HCT116 (cell line): ENCODE data around the gene ZDBF2. TPM values are rescaled to one million over a fixed set of nuclear protein-coding genes. Genes with fewer than 3 reads are reported as not detected.

Experiments used
- ATAC-seq: fragments of 200-7000 bp; cut with Tn5 transposase; 2 replicates; pipeline ENCODE4 v1.9.1; 2020; ENCODE audit warnings: mild to moderate bottlenecking, moderate library complexity
- Bru-seq: library from RNA; stranded (reverse); fragments of 400-500 nt; gene quantifications from one replicate; lab custom pipeline; 2021; lab: Mats Ljungman, UMichigan
- BruChase-seq, 2 experiments: library from RNA; stranded (reverse); fragments of 400-500 nt; gene quantifications; one replicate each; lab custom pipeline; 2021; lab: Mats Ljungman, UMichigan
- BruUV-seq: library from RNA; stranded (reverse); fragments of 400-500 nt; replicated peaks from 2 replicates; lab custom pipeline; 2021; lab: Mats Ljungman, UMichigan
- CTCF ChIA-PET: fragments of 300-600 bp; sonication (Branson Sonifier 250); formaldehyde crosslinking; loops from one replicate; lab custom pipeline; 2021; ENCODE audit warnings: antibody characterized with exemption; lab: Charles Lee
- POLR2A ChIA-PET: fragments of 300-600, 350-600 bp; sonication (Branson Sonifier 250); formaldehyde crosslinking; loops from one replicate; lab custom pipeline; 2021; ENCODE audit warnings: antibody characterized with exemption; lab: Charles Lee
- RAD21 ChIA-PET, 2 experiments: fragments of 300-600 bp; sonication (Branson Sonifier 250); formaldehyde crosslinking; loops; one replicate each; lab custom pipeline; 2023; ENCODE audit warnings: low total read pairs in 2 of 2; ENCODE audit not compliant: uncharacterized antibody in 2 of 2, unreplicated experiment in 2 of 2, low non-redundant PET in 1 of 2; lab: Charles Lee
- DNase-seq: peaks from one replicate; pipeline ENCODE4 v3.0.0-alpha.2; 2010; ENCODE audit warnings: low read depth, low spot score
- H2AFZ ChIP-seq: fragments of 200-600 bp; shearing (Covaris generic), sonication (generic); 2 replicates; pipeline ENCODE4 v1.6.1; 2017; ENCODE audit warnings: low read depth, mixed run types, mixed read lengths, antibody characterized with exemption, low read length; ENCODE audit not compliant: poor library complexity, severe bottlenecking
- H3K27ac ChIP-seq: 2 replicates; pipeline ENCODE4 v1.5.1; 2012; ENCODE audit warnings: low read depth, low read length
- H3K27me3 ChIP-seq: fragments of 200-600 bp; sonication (generic); 2 replicates; pipeline ENCODE4 v1.6.1; 2016; ENCODE audit warnings: mixed run types, low read length, mixed read lengths; ENCODE audit not compliant: insufficient read depth
- H3K36me3 ChIP-seq, 2 experiments: fragments of 200-500 bp in 1 of 2; fragments of 200-600 bp in 1 of 2; sonication (Bioruptor generic) in 1 of 2; sonication (generic) in 1 of 2; 2 replicates each; pipeline versions ENCODE4 v1.5.1 to v1.6.1; 2014 to 2016; ENCODE audit warnings: low read length in 2 of 2, inconsistent platforms in 1 of 2, mixed read lengths in 1 of 2, mixed run types in 1 of 2; ENCODE audit not compliant: insufficient read depth in 2 of 2, control insufficient read depth in 1 of 2
- H3K4me1 ChIP-seq, 2 experiments: fragments of 200-600 bp in 1 of 2; sonication (generic) in 1 of 2; 2 replicates each; pipeline versions ENCODE4 v1.5.1 to v1.6.1; 2012 to 2017; ENCODE audit warnings: low read length in 2 of 2, inconsistent platforms in 1 of 2, mild to moderate bottlenecking in 1 of 2, mixed read lengths in 1 of 2, mixed run types in 1 of 2, moderate library complexity in 1 of 2; ENCODE audit not compliant: insufficient read depth in 2 of 2, control insufficient read depth in 1 of 2
- H3K4me2 ChIP-seq: fragments of 200-600 bp; sonication (generic); 2 replicates; pipeline ENCODE4 v1.6.1; 2017; ENCODE audit warnings: mixed run types, low read length, mixed read lengths
- H3K4me3 ChIP-seq, 2 experiments: fragments of 200-600 bp in 1 of 2; sonication (generic) in 1 of 2; replicated peaks in 1 of 2; 2 replicates each; pipeline ENCODE4 v1.5.1; 2011 to 2016; ENCODE audit warnings: low read length in 2 of 2, control low read depth in 1 of 2, low read depth in 1 of 2, mild to moderate bottlenecking in 1 of 2, mixed read lengths in 1 of 2, mixed run types in 1 of 2
- H3K79me2 ChIP-seq: fragments of 200-600 bp; sonication (generic); 2 replicates; pipeline ENCODE4 v1.6.1; 2017; ENCODE audit warnings: mild to moderate bottlenecking, mixed run types, low read length, moderate library complexity, mixed read lengths; ENCODE audit not compliant: insufficient read depth
- H3K9ac ChIP-seq: fragments of 200-600 bp; sonication (generic); 2 replicates; pipeline ENCODE4 v1.6.1; 2016; ENCODE audit warnings: low read length, mixed read lengths
- H3K9me2 ChIP-seq: fragments of 200-600 bp; sonication (generic), shearing (Covaris generic); 2 replicates; pipeline ENCODE4 v1.6.1; 2017; ENCODE audit warnings: mixed run types, mild to moderate bottlenecking, moderate library complexity; ENCODE audit not compliant: insufficient read depth
- H3K9me3 ChIP-seq, 2 experiments: fragments of 200-500 bp in 1 of 2; fragments of 200-600 bp in 1 of 2; sonication (Bioruptor generic) in 1 of 2; sonication (generic) in 1 of 2; 2 replicates each; pipeline ENCODE4 v1.6.1; 2014 to 2017; ENCODE audit warnings: low read length in 2 of 2, mixed read lengths in 2 of 2, inconsistent platforms in 1 of 2, low read depth in 1 of 2, mild to moderate bottlenecking in 1 of 2, mixed run types in 1 of 2, moderate library complexity in 1 of 2; ENCODE audit not compliant: control insufficient read depth in 1 of 2, insufficient read depth in 1 of 2
- H4K20me1 ChIP-seq: fragments of 200-600 bp; sonication (generic), shearing (Covaris generic); 2 replicates; pipeline ENCODE4 v1.6.1; 2017; ENCODE audit warnings: mixed run types, mild to moderate bottlenecking, moderate library complexity; ENCODE audit not compliant: insufficient read depth
- ATF3 ChIP-seq: IDR thresholded peaks from 2 replicates; pipeline ENCODE4 v1.6.1; 2012
- CTCF ChIP-seq, 3 experiments: fragments of 200-600 bp in 1 of 3; sonication (generic) in 1 of 3; IDR thresholded peaks in 2 of 3; conservative IDR thresholded peaks in 1 of 3; 2 replicates each; pipeline ENCODE4 v1.5.1; 2012 to 2017; ENCODE audit warnings: low read depth in 2 of 3, low read length in 2 of 3, antibody characterized with exemption in 1 of 3, borderline replicate concordance in 1 of 3, control low read depth in 1 of 3, mild to moderate bottlenecking in 1 of 3, mixed read lengths in 1 of 3, mixed run types in 1 of 3, moderate library complexity in 1 of 3; ENCODE audit not compliant: insufficient read depth in 1 of 3
- EGR1 ChIP-seq: IDR thresholded peaks from 2 replicates; pipeline ENCODE4 v1.6.1; 2012; ENCODE audit warnings: low read depth
- ELF1 ChIP-seq: IDR thresholded peaks from 2 replicates; pipeline ENCODE4 v1.6.1; 2012; ENCODE audit warnings: low read depth, borderline replicate concordance
- EZH2phosphoT487 ChIP-seq: fragments of 200-600 bp; IDR thresholded peaks from 2 replicates; pipeline ENCODE4 v1.6.1; 2018; ENCODE audit warnings: antibody characterized with exemption, borderline replicate concordance
- FOSL1 ChIP-seq: IDR thresholded peaks from 2 replicates; pipeline ENCODE4 v1.6.1; 2012; ENCODE audit warnings: low read depth
- MAX ChIP-seq: IDR thresholded peaks from 2 replicates; pipeline ENCODE4 v1.6.1; 2012
- POLR2A ChIP-seq: IDR thresholded peaks from 2 replicates; pipeline ENCODE4 v1.7.0; 2011; ENCODE audit warnings: borderline replicate concordance; ENCODE audit not compliant: insufficient read depth, insufficient read length; ENCODE audit errors: extremely low read depth
- POLR2AphosphoS5 ChIP-seq: IDR thresholded peaks from 2 replicates; pipeline ENCODE4 v1.6.1; 2011; ENCODE audit warnings: mild to moderate bottlenecking, low read depth, low read length, moderate library complexity
- REST ChIP-seq: IDR thresholded peaks from 2 replicates; pipeline ENCODE4 v1.6.1; 2012; ENCODE audit warnings: low read depth
- SIN3A ChIP-seq: IDR thresholded peaks from 2 replicates; pipeline ENCODE4 v1.6.1; 2012; ENCODE audit warnings: low read depth
- SP1 ChIP-seq: IDR thresholded peaks from 2 replicates; pipeline ENCODE4 v1.6.1; 2012; ENCODE audit warnings: low read depth
- TCF7L2 ChIP-seq: IDR thresholded peaks from 2 replicates; pipeline ENCODE4 v1.7.0; 2011; ENCODE audit warnings: borderline replicate concordance, inconsistent platforms; ENCODE audit not compliant: insufficient read depth, insufficient read length; ENCODE audit errors: extremely low read depth
- YY1 ChIP-seq: IDR thresholded peaks from 2 replicates; pipeline ENCODE4 v1.6.1; 2011; ENCODE audit warnings: low read length, low read depth, moderate library complexity, mild to moderate bottlenecking; ENCODE audit not compliant: insufficient replicate concordance; ENCODE audit errors: extremely low read depth
- ZFX ChIP-seq: fragments of 450-650 bp; IDR thresholded peaks from 2 replicates; pipeline ENCODE4 v1.6.1; 2017
- intact Hi-C: fragments of 100-400 bp; cut with micrococcal nuclease; formaldehyde crosslinking; loops from 2 replicates; pipeline ENCODE4 v1.10.0; 2022
- long read RNA-seq: library from polyadenylated mRNA; unstranded; transcript quantifications from one replicate; pipeline ENCODE4 v2.0.0, GENCODE V29; 2021; ENCODE audit not compliant: unreplicated experiment
- polyA plus RNA-seq: library from polyadenylated mRNA; unstranded; fragments of >200 nt; gene quantifications from 2 replicates; pipeline ENCODE4 v1.2.1, GENCODE V29; 2012; ENCODE audit warnings: missing spikeins
- total RNA-seq: library from RNA; stranded (reverse); gene quantifications from one replicate; pipeline ENCODE4 v1.2.1, GENCODE V29; 2021; ENCODE audit not compliant: unreplicated experiment

The ZDBF2 gene
- total RNA-seq, result 9.2 TPM
- 2.0 and 2.2 TPM in 2 replicates for polyA plus RNA-seq
- percentile 70 among the genes with signal in this experiment for Bru-seq, nascent RNA
- percentile 85 among the genes with signal in this experiment for BruChase-seq, experiment 1, labeled RNA remaining after a 6-hour chase
- percentile 80 among the genes with signal in this experiment for BruChase-seq, experiment 2, labeled RNA remaining after a 2-hour chase
- long read RNA-seq, partial matches to known transcripts, result 0 of 5 reads
- long read RNA-seq, other reads (novel, unspliced or antisense), result 5 of 5 reads

GRCh38 chr2:206274434-206275311 lies at the start of gene ZDBF2:
TSS of gene ZDBF2 (plus strand) at chr2:206274663. CDS start at chr2:206281850, 7,187 bp downstream.
- ChIA-PET RAD21 (no interaction called here), CTCF (no interaction called here), POLR2A (interaction anchor here (0.6 kb wide), 1 partner anchor 93 kb away, joined by 3 read pairs; no protein-coding TSS in a partner anchor)
- Histone ChIP-seq H3K9me2 (no peaks in the 10 kb centered on the region), H3K36me3 (no peaks in the 10 kb centered on the region), H3K9ac (peak within 1 kb of the TSS; percentile 62), H3K4me2 (peak within 1 kb of the TSS; percentile 69), H3K4me3 (peak within 1 kb of the TSS; percentile 60 to 63), H3K79me2 (peaks cover 12% of the 10 kb centered on the region; the same call in 1 of the 2 replicates), H3K27ac (peak within 1 kb of the TSS; percentile 54; the same call in 1 of the 2 replicates), H3K4me1 (peaks cover 0 to 3% of the 10 kb centered on the region in 2 experiments; a peak in 1 of 4 replicates), H3K9me3 (no peaks in the 10 kb centered on the region), H4K20me1 (no peaks in the 10 kb centered on the region), H3K27me3 (no peaks in the 10 kb centered on the region), H2AFZ (no peak within 1 kb of the TSS)
- no TSS peak for BruUV-seq
- no peak for DNase-seq
- peak; percentile 88 for ATAC-seq
- intact Hi-C loops, result no loop called here
- TF ChIP-seq ATF3 (no peak), EGR1 (no peak), ELF1 (no peak), EZH2phosphoT487 (no peak), CTCF (IDR thresholded peaks at IDR 0.05 in 2 of 3, conservative IDR thresholded peaks at IDR 0.05 in 1 of 3; ENCODE audit: borderline replicate concordance in 1 of 3, insufficient read depth in 1 of 3, low read depth in 2 of 3, low read length in 2 of 3) (no peak), POLR2AphosphoS5 (peak; percentile 61), REST (no peak), SP1 (no peak), POLR2A (no peak), ZFX (peak; percentile 70), MAX (peak; percentile 47; the same call in 1 of the 2 replicates), YY1 (no peak), TCF7L2 (no peak), FOSL1 (no peak), SIN3A (0 out of 2 replicates have a peak, but pooled peaks have one; percentile 22)
